Prostate gland (tissue), 2 donors: Measurements from ENCODE around the gene EHMT1. TPM values are rescaled to one million over a fixed set of nuclear protein-coding genes. Genes with fewer than 3 reads are reported as not detected.

Experiments
- DNase-seq: peaks from one replicate; pipeline ENCODE4 v3.0.0-alpha.2; 2019; ENCODE audit warnings: low spot score
- H3K27ac ChIP-seq, 2 donors: fragments of 200-600 bp; sonication (generic); 2 replicates each; pipeline ENCODE4 v1.5.1; 2017 to 2019
- H3K27me3 ChIP-seq: fragments of 200-600 bp; sonication (generic); replicated peaks from 2 replicates; pipeline ENCODE4 v1.5.1; 2019; ENCODE audit not compliant: insufficient read depth
- H3K36me3 ChIP-seq, 2 donors: fragments of 200-600 bp; sonication (generic); 1 replicate in 1 of 2; 2 replicates in 1 of 2; pipeline versions ENCODE4 v1.5.1 to v1.8.1; 2017 to 2019
- H3K4me1 ChIP-seq: fragments of 200-600 bp; sonication (generic); replicated peaks from 2 replicates; pipeline ENCODE4 v1.5.1; 2019
- H3K4me3 ChIP-seq, 2 donors: fragments of 200-600 bp; sonication (generic); 2 replicates each; pipeline ENCODE4 v1.5.1; 2017 to 2019
- H3K9me3 ChIP-seq: fragments of 200-600 bp; sonication (generic); 2 replicates; pipeline ENCODE4 v1.5.1; 2017
- POLR2A ChIP-seq: fragments of 450-650 bp; IDR thresholded peaks from one replicate; pipeline ENCODE4 v1.6.1; 2016; ENCODE audit warnings: antibody characterized with exemption, mild to moderate bottlenecking
- POLR2AphosphoS5 ChIP-seq: sonication (generic); formaldehyde crosslinking; IDR thresholded peaks from one replicate; pipeline ENCODE4 v1.6.1; 2017; ENCODE audit warnings: antibody characterized with exemption
- WGBS: methylation state at CpG from one replicate; pipeline ENCODE4 v1.1.5; 2018; 5-methylcytosine and 5-hydroxymethylcytosine counted together
- intact Hi-C: fragments of 100-400 bp; cut with DNase I; formaldehyde crosslinking; loops from one replicate; pipeline ENCODE4 v1.14.2; 2022
- total RNA-seq, 2 donors: library from RNA; depleted of rRNA; stranded (reverse); fragments of >200 nt; gene quantifications; one replicate each; pipeline ENCODE4 v1.1.0, GENCODE V29; 2016
- TF ChIP-seq, protein P1 (sequence below), 4 experiments: fragments of 200-600 bp in 2 of 4; fragments of 450-650 bp in 2 of 4; sonication (generic) in 2 of 4; IDR thresholded peaks; 1 replicate in 3 of 4; 2 replicates in 1 of 4; pipeline ENCODE4 v1.5.1; 2016 to 2019; ENCODE audit warnings: antibody characterized with exemption in 4 of 4, mild to moderate bottlenecking in 2 of 4, moderate library complexity in 2 of 4

Gene EHMT1
- total RNA-seq, 2 donors from 2014 or later, result 81.3 to 149 TPM

DNA sequence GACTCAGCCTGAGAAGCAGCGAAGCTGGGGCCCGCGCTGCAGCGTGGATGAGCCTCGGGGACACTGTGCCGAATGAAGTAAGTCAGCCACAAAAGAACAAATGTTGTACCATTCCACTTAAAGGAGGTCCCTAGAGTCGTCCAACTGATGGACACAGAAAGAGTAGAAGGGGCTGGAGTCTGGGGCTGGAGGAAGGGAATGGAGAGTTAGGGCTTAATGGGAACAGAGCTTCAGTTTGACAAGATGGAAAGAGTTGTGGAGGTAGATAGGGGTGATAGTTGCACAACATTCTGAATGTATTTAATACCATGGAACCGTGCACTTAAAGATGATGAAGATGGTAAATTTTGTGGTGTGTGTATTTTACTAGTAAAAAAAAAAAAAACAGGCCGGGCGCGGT is 119.9 kb downstream of the EHMT1 start:
- no peak for DNase-seq
- intact Hi-C loops, result no loop called here
- 94% methylated on average over 7 of the region's 11 CpGs for WGBS
- Histone ChIP-seq H3K4me3 (no peak overlapping the region), H3K27ac (no peak overlapping the region), H3K36me3 (no peaks in the 10 kb centered on the region), H3K4me1 (no peaks in the 10 kb centered on the region), H3K27me3 (no peaks in the 10 kb centered on the region), H3K9me3 (no peaks in the 10 kb centered on the region)
- TF ChIP-seq POLR2A (no peak), POLR2AphosphoS5 (no peak)
- TF ChIP-seq, protein P1, sequence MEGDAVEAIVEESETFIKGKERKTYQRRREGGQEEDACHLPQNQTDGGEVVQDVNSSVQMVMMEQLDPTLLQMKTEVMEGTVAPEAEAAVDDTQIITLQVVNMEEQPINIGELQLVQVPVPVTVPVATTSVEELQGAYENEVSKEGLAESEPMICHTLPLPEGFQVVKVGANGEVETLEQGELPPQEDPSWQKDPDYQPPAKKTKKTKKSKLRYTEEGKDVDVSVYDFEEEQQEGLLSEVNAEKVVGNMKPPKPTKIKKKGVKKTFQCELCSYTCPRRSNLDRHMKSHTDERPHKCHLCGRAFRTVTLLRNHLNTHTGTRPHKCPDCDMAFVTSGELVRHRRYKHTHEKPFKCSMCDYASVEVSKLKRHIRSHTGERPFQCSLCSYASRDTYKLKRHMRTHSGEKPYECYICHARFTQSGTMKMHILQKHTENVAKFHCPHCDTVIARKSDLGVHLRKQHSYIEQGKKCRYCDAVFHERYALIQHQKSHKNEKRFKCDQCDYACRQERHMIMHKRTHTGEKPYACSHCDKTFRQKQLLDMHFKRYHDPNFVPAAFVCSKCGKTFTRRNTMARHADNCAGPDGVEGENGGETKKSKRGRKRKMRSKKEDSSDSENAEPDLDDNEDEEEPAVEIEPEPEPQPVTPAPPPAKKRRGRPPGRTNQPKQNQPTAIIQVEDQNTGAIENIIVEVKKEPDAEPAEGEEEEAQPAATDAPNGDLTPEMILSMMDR (IDR thresholded peaks at IDR 0.05), result no peak

DNA sequence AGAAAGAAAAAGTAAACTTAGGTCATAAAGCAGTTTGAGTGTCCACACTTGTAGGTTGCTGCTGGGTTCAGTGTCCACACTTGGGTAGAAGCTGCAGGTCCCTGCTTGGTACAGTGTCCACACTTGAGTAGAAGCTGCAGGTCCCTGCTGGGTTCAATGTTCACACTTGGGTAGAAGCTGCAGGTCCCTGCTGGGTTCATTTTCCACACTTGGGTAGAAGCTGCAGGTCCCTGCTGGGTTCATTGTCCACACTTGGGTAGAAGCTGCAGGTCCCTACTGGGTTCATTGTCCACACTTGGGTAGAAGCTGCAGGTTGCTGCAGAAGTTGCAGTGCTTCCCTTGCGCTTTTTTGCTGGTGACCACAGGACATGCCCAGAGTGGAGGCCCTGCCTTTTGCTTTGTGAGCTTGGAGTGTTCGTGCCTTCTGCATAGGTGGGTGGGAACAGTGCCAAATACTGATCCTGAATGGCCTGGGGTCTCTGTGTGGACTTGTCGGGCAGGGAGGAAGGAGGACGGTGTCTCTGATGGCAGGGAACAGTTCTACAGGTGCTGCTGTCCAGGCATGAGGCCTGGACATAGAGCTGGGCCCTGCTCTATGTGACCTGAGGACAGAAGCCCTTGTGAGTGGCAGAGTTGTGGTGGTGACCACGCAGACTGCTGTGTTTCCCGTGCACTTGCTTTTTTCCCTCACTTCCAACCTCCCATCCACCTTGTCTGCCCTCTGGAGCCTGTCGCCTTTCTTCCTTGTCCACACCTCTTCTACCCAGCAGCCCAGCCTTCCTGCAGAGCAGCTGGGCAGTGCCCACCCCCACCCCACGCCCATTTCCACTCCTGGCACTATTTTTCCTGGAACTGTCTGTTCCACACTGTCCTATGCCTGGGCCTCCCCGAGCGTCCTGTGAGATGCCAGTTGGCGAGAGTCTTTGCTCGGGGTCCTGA is 120.8 kb downstream of the EHMT1 start:
- no peak overlapping the region for H3K4me3 ChIP-seq
- H3K36me3 ChIP-seq, result no peaks in the 10 kb centered on the region

DNA sequence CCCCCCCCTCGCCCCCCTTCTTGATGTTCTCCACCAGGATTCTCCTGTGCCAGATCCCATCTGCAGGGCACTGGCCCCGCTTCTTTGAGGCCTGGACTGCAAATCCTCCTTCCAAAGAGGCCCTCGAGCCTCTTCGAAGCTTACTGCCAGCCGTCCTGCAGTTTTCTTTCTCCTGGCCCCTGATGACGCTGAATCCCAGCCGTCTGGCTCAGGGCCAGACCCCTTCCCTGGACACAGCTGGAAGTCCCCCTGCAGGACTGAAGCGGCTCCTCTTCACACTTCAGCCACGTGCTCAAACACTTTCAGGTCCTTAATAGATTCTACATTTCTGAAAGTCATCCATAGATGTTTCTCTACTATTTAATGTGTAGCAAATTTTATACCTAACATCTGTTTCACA is 121.5 kb downstream of the EHMT1 start:
- Histone ChIP-seq H3K27me3 (no peaks in the 10 kb centered on the region), H3K4me1 (peaks cover 5% of the 10 kb centered on the region), H3K4me3 (no peak overlapping the region), H3K27ac (no peak overlapping the region), H3K9me3 (no peaks in the 10 kb centered on the region), H3K36me3 (no peaks in the 10 kb centered on the region)
- TF ChIP-seq, protein P1 (IDR thresholded peaks at IDR 0.05), result no peak
- no peak for TF ChIP-seq POLR2AphosphoS5
- TF ChIP-seq POLR2A, result no peak
- intact Hi-C loops, result no loop called here
- WGBS, result 52% methylated on average over 9 of the region's 9 CpGs
- no peak for DNase-seq

More for the DNA sequence above, 120.8 kb downstream of the EHMT1 start:
- no peaks in the 10 kb centered on the region for H3K27me3 ChIP-seq
- H3K27ac ChIP-seq, result no peak overlapping the region
- no peak for DNase-seq
- H3K4me1 ChIP-seq, result peaks cover 4% of the 10 kb centered on the region
- H3K9me3 ChIP-seq, result no peaks in the 10 kb centered on the region
- TF ChIP-seq POLR2AphosphoS5 (no peak), POLR2A (no peak)
- TF ChIP-seq, protein P1 (IDR thresholded peaks at IDR 0.05), result no peak
- 64% methylated on average over 12 of the region's 12 CpGs for WGBS
- intact Hi-C loops, result no loop called here

DNA sequence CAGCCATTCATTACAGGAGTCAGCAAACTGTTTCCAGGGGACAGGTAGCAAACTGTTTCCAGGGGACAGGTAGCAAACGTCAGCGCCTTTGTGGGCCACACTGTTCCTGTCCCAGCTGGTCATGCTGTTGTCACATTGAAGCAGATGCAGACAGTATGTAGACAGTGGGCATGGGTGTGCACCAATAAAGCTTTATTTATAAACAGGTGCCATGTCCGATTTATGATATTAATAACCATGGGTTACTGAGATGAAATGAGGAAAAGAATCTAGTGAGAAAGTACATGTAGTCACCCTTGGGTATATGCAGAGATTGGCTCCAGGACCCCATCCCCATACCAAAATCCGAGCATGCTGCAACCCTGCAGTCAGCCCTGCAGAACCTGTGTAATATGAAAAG is 122.5 kb downstream of the EHMT1 start:
- Histone ChIP-seq H3K9me3 (no peaks in the 10 kb centered on the region), H3K27ac (no peak overlapping the region), H3K36me3 (no peaks in the 10 kb centered on the region), H3K4me3 (no peak overlapping the region), H3K27me3 (no peaks in the 10 kb centered on the region), H3K4me1 (peaks cover 8% of the 10 kb centered on the region)
- TF ChIP-seq POLR2AphosphoS5, result no peak
- TF ChIP-seq, protein P1 (IDR thresholded peaks at IDR 0.05), result no peak
- TF ChIP-seq POLR2A, result no peak
- intact Hi-C loops, result no loop called here
- DNase-seq, result no peak
- 88% methylated on average over 4 of the region's 4 CpGs for WGBS

DNA sequence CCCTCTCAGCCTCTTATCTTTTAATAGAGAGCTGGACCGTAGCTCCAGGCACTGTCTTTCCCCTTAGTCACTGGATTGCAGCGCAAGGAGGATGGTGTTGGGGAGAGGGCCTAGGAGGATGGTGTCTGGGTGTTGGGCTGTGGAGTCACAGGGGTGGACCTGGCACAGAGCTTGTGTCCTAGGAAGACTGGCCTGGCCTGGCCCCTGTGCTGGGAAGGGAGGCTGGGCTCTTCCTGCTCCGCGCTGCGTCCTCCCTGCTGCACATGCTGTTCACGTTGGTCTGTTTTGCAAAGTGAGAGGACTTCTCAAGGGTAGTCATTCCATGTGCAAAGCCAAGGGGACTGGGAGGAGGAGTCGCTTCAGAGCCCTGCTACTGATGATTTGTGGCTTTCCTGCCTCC is 123.9 kb downstream of the EHMT1 start:
- 85% methylated on average over 7 of the region's 7 CpGs for WGBS
- TF ChIP-seq POLR2A (no peak), POLR2AphosphoS5 (no peak)
- TF ChIP-seq, protein P1 (IDR thresholded peaks at IDR 0.05), result no peak
- Histone ChIP-seq H3K4me1 (peaks cover 8% of the 10 kb centered on the region), H3K4me3 (no peak overlapping the region), H3K27me3 (no peaks in the 10 kb centered on the region), H3K9me3 (no peaks in the 10 kb centered on the region), H3K27ac (no peak overlapping the region), H3K36me3 (no peaks in the 10 kb centered on the region)
- intact Hi-C loops, result no loop called here
- DNase-seq, result no peak
